Right forelimb (tissue), 1 donor: ENCODE data around the gene GSDMA.
"Not testable (repeated sequence)": the region's sequence is repeated elsewhere in the genome, so short reads cannot be mapped to it uniquely, and the experiment has no call there.

Experiments used
- DNase-seq: peaks from one replicate; pipeline ENCODE4 v3.0.0-alpha.2; 2018

Gene GSDMA

GRCh38 chr17:39929646-39930407, 33.0 kb upstream of the GSDMA start:
- DNase-seq: no peak

- no peak for DNase-seq
Observed at GRCh38 chr17:39933912-39934311, 28.9 kb upstream of the GSDMA start.

- no peak for DNase-seq
Observed at GRCh38 chr17:39934324-39934723, 28.5 kb upstream of the GSDMA start.

GRCh38 chr17:39935909-39936308, 26.9 kb upstream of the GSDMA start:
- DNase-seq: no peak

GRCh38 chr17:39937447-39937846, 25.4 kb upstream of the GSDMA start:
- DNase-seq: no peak

- no peak for DNase-seq
Observed at GRCh38 chr17:39938140-39938869, 24.5 kb upstream of the GSDMA start.

GRCh38 chr17:39939106-39939505, 23.7 kb upstream of the GSDMA start:
- DNase-seq: no peak

- peak; percentile 62 for DNase-seq
Observed at GRCh38 chr17:39939588-39940419, 23.0 kb upstream of the GSDMA start.

GRCh38 chr17:39943702-39944392, 19.0 kb upstream of the GSDMA start:
- DNase-seq: no peak

GRCh38 chr17:39944393-39944711, 18.5 kb upstream of the GSDMA start:
- no peak for DNase-seq

- DNase-seq: no peak
Observed at GRCh38 chr17:39946551-39947330, 16.1 kb upstream of the GSDMA start.

- not testable (repeated sequence) for DNase-seq
Observed at GRCh38 chr17:39948489-39948828, 14.3 kb upstream of the GSDMA start.

GRCh38 chr17:39949028-39949427, 13.8 kb upstream of the GSDMA start:
- no peak for DNase-seq

GRCh38 chr17:39950871-39951348, 11.9 kb upstream of the GSDMA start:
- no peak for DNase-seq

GRCh38 chr17:39951924-39952679, 10.7 kb upstream of the GSDMA start:
- DNase-seq: peak; percentile 53

GRCh38 chr17:39952680-39953470, 9.9 kb upstream of the GSDMA start:
- DNase-seq: peak; percentile 97

GRCh38 chr17:39953471-39953888, 9.3 kb upstream of the GSDMA start:
- DNase-seq: no peak

- no peak for DNase-seq
Observed at GRCh38 chr17:39954876-39955275, 7.9 kb upstream of the GSDMA start.

GRCh38 chr17:39955726-39956225, 7.0 kb upstream of the GSDMA start:
- no peak for DNase-seq

- DNase-seq: no peak
Observed at GRCh38 chr17:39960524-39961041, 2.2 kb upstream of the GSDMA start.
